Caco-2 (cell line): ENCODE data around the gene CCDC91. TPM values are rescaled to one million over a fixed set of nuclear protein-coding genes. Genes with fewer than 3 reads are reported as not detected.

Experiments used
- BruUV-seq: library from RNA; stranded (reverse); fragments of 400-500 nt; replicated peaks from 2 replicates; lab custom pipeline; 2021; lab: Mats Ljungman, UMichigan
- CTCF ChIA-PET: fragments of 300-600 bp; sonication (Branson Sonifier 250); formaldehyde crosslinking; loops from one replicate; lab custom pipeline; 2022; ENCODE audit warnings: antibody characterized with exemption; lab: Charles Lee
- POLR2A ChIA-PET: fragments of 300-600 bp; sonication (Branson Sonifier 250); formaldehyde crosslinking; loops from one replicate; lab custom pipeline; 2022; ENCODE audit warnings: antibody characterized with exemption; lab: Charles Lee
- DNase-seq, 2 experiments: peaks; one replicate each; pipeline versions ENCODE4 v3.0.0 to v3.0.0-alpha.2; 2020 to 2022
- H3K27me3 ChIP-seq: replicated peaks from 2 replicates; pipeline ENCODE4 v1.6.0; 2011; ENCODE audit warnings: low read length; ENCODE audit not compliant: control insufficient read depth, insufficient read depth
- H3K36me3 ChIP-seq: 2 replicates; pipeline ENCODE4 v1.5.1; 2011; ENCODE audit warnings: low read length; ENCODE audit not compliant: control insufficient read depth, insufficient read depth
- H3K4me1 ChIP-seq: fragments of 250-450 bp; sonication (Bioruptor Pico); 2 replicates; pipeline ENCODE4 v1.5.1; 2020; ENCODE audit warnings: mild to moderate bottlenecking
- H3K4me3 ChIP-seq: 2 replicates; pipeline ENCODE4 v1.5.1; 2011; ENCODE audit warnings: low read depth, mild to moderate bottlenecking, control low read depth, low read length
- H3K9me3 ChIP-seq: fragments of 250-450 bp; sonication (Bioruptor Pico); 2 replicates; pipeline ENCODE4 v1.5.1; 2020; ENCODE audit warnings: mild to moderate bottlenecking, moderate library complexity
- H3K27ac Mint-ChIP-seq: one replicate; pipeline ENCODE4 v1.8.0; 2022; ENCODE audit warnings: mixed read lengths; ENCODE audit not compliant: unreplicated experiment
- H3K27me3 Mint-ChIP-seq: one replicate; pipeline ENCODE4 v1.8.0; 2022; ENCODE audit warnings: mixed read lengths; ENCODE audit not compliant: insufficient read depth, unreplicated experiment
- H3K36me3 Mint-ChIP-seq: one replicate; pipeline ENCODE4 v1.8.0; 2022; ENCODE audit warnings: mild to moderate bottlenecking, mixed read lengths; ENCODE audit not compliant: insufficient read depth, unreplicated experiment
- H3K4me1 Mint-ChIP-seq: one replicate; pipeline ENCODE4 v1.8.0; 2022; ENCODE audit warnings: low read depth, mixed read lengths; ENCODE audit not compliant: unreplicated experiment
- H3K4me3 Mint-ChIP-seq: one replicate; pipeline ENCODE4 v1.8.0; 2022; ENCODE audit warnings: mild to moderate bottlenecking, moderate library complexity, mixed read lengths; ENCODE audit not compliant: unreplicated experiment
- H3K9me3 Mint-ChIP-seq: one replicate; pipeline ENCODE4 v1.8.0; 2022; ENCODE audit warnings: mixed read lengths; ENCODE audit not compliant: unreplicated experiment
- CTCF ChIP-seq, 2 experiments: fragments of 200-600 bp in 1 of 2; IDR thresholded peaks; 1 replicate in 1 of 2; 2 replicates in 1 of 2; pipeline versions ENCODE4 v1.5.1 to v1.8.0; 2011 to 2022; ENCODE audit warnings: antibody characterized with exemption in 1 of 2, control low read depth in 1 of 2, inconsistent platforms in 1 of 2, low read depth in 1 of 2, low read length in 1 of 2, mild to moderate bottlenecking in 1 of 2, moderate library complexity in 1 of 2; ENCODE audit not compliant: insufficient read depth in 1 of 2, severe bottlenecking in 1 of 2, unreplicated experiment in 1 of 2
- intact Hi-C: fragments of 100-400 bp; cut with micrococcal nuclease; formaldehyde crosslinking; loops from one replicate; pipeline ENCODE4 v1.10.0; 2022; ENCODE audit not compliant: unreplicated experiment
- total RNA-seq: library from RNA; stranded (reverse); gene quantifications from 2 replicates; pipeline ENCODE4 v1.2.3, GENCODE V29; 2022

Gene CCDC91
- total RNA-seq, 1 experiment from 2014 or later: 21.6 TPM

DNA sequence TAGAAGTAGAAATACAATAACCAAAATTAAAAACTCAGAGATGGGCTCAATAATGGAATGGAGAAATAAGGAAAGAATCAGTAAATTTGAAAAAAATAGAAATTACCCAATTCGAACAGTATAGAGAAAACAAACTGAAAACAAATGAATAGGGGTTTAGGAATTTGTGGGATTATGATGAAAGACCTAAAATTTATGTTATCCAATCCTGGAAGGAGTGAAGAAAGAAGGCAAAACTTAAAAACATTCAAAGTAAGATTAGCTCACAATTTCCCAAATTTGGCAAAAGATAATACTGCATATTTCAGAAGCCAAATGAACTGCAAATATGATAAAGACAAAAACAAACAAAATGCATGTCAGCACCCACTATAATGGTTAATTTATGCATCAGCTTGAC is 177.1 kb downstream of the CCDC91 start:
- Histone ChIP-seq H3K9me3 (peaks cover 43% of the 10 kb centered on the region), H3K27me3 (no peaks in the 10 kb centered on the region), H3K36me3 (no peaks in the 10 kb centered on the region; the same call in 1 of the 2 replicates), H3K4me1 (no peaks in the 10 kb centered on the region), H3K4me3 (no peak overlapping the region)
- H3K27ac Mint-ChIP-seq: no peak overlapping the region
- H3K36me3 Mint-ChIP-seq: peaks cover 13% of the 10 kb centered on the region
- ChIA-PET POLR2A (no interaction called here), CTCF (no interaction called here)
- H3K27me3 Mint-ChIP-seq: no peaks in the 10 kb centered on the region
- intact Hi-C loops: no loop called here
- no peak for TF ChIP-seq CTCF (IDR thresholded peaks at IDR 0.05; ENCODE audit: insufficient read depth in 1 of 2, low read depth in 1 of 2, low read length in 1 of 2, severe bottlenecking in 1 of 2, unreplicated experiment in 1 of 2)
- H3K4me3 Mint-ChIP-seq: no peak overlapping the region
- H3K4me1 Mint-ChIP-seq: no peaks in the 10 kb centered on the region
- H3K9me3 Mint-ChIP-seq: peaks cover 57% of the 10 kb centered on the region
- DNase-seq: no peak
- no TSS peak for BruUV-seq

DNA sequence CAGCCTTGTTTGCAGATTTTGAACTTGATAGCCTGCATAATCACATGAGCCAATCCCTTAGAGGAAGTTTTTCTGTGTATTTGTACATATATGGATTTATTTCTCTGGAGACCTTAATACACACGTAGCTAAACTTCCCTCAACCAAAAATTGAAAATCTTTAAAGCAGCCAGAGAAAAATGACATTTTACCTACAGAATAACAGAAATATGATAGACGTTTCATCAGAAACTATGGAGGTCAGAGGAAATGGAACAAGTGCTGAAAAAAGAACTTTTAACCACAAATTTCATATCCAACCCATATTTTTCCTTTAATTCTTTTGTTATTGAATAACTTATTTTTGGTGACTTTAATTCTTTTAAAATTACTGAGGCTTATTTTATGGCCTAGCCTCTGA is 177.7 kb downstream of the CCDC91 start:
- TF ChIP-seq CTCF (IDR thresholded peaks at IDR 0.05; ENCODE audit: insufficient read depth in 1 of 2, low read depth in 1 of 2, low read length in 1 of 2, severe bottlenecking in 1 of 2, unreplicated experiment in 1 of 2): no peak
- H3K27ac Mint-ChIP-seq: no peak overlapping the region
- ChIA-PET POLR2A (no interaction called here), CTCF (no interaction called here)
- intact Hi-C loops: no loop called here
- Histone ChIP-seq H3K36me3 (no peaks in the 10 kb centered on the region; the same call in 1 of the 2 replicates), H3K4me1 (no peaks in the 10 kb centered on the region), H3K9me3 (peaks cover 43% of the 10 kb centered on the region), H3K27me3 (no peaks in the 10 kb centered on the region), H3K4me3 (no peak overlapping the region)
- H3K9me3 Mint-ChIP-seq: peaks cover 58% of the 10 kb centered on the region
- H3K27me3 Mint-ChIP-seq: no peaks in the 10 kb centered on the region
- H3K4me1 Mint-ChIP-seq: no peaks in the 10 kb centered on the region
- peaks cover 13% of the 10 kb centered on the region for H3K36me3 Mint-ChIP-seq
- DNase-seq: no peak
- no peak overlapping the region for H3K4me3 Mint-ChIP-seq
- BruUV-seq: no TSS peak

GRCh38 chr12:28369483-28369882 is 179.2 kb downstream of the CCDC91 start:
- H3K4me3 Mint-ChIP-seq: no peak overlapping the region
- H3K9me3 ChIP-seq: peaks cover 43% of the 10 kb centered on the region
- H3K4me1 ChIP-seq: no peaks in the 10 kb centered on the region
- peaks cover 13% of the 10 kb centered on the region for H3K36me3 Mint-ChIP-seq
- no peaks in the 10 kb centered on the region for H3K27me3 ChIP-seq
- H3K27ac Mint-ChIP-seq: no peak overlapping the region
- H3K36me3 ChIP-seq: no peaks in the 10 kb centered on the region; the same call in 1 of the 2 replicates
- H3K4me1 Mint-ChIP-seq: no peaks in the 10 kb centered on the region
- no TSS peak for BruUV-seq
- no peak overlapping the region for H3K4me3 ChIP-seq
- intact Hi-C loops: no loop called here
- H3K9me3 Mint-ChIP-seq: peaks cover 58% of the 10 kb centered on the region
- ChIA-PET POLR2A (no interaction called here), CTCF (no interaction called here)
- no peak for TF ChIP-seq CTCF (IDR thresholded peaks at IDR 0.05; ENCODE audit: insufficient read depth in 1 of 2, low read depth in 1 of 2, low read length in 1 of 2, severe bottlenecking in 1 of 2, unreplicated experiment in 1 of 2)
- no peaks in the 10 kb centered on the region for H3K27me3 Mint-ChIP-seq
- DNase-seq: no peak
